Measurements from ENCODE around the gene METTL27. TPM values are rescaled to one million over a fixed set of nuclear protein-coding genes. Genes with fewer than 3 reads are reported as not detected.

Gene METTL27
- total RNA-seq, result 1 to 10 TPM in 4 of 5 donors, under 1 TPM in 1; 0.45 to 7.2 (median 1.8) TPM
- total RNA-seq (2013), result 1.5 TPM
- total RNA-seq, result 0 to 6.1 (median 0.69) reads per million in 29 experiments

- peak; percentile 99 to 100 (median 100) for ATAC-seq (replicated peaks in 1 of 4)
- Histone ChIP-seq H3K9me3 (no peaks in the 10 kb centered on the region), H3K27me3 (replicated peaks in 1 of 2; ENCODE audit: control insufficient read depth in 2 of 2, extremely low read depth in 1 of 2, insufficient read depth in 2 of 2, low read length in 1 of 2) (peaks cover 0 to 10% of the 10 kb centered on the region in 2 experiments), H3K27ac (ENCODE audit: low read length) (no peak within 1 kb of the TSS), H3K4me1 (ENCODE audit: control insufficient read depth in 1 of 2, extremely low read depth in 1 of 2, insufficient read depth in 2 of 2, low read length in 2 of 2) (peaks cover 0 to 21% of the 10 kb centered on the region in 2 experiments), H3K4me3 (ENCODE audit: control insufficient read depth in 1 of 2, extremely low read depth in 1 of 2, low read length in 1 of 2) (peak within 1 kb of the TSS; percentile 57 to 60), H3K36me3 (ENCODE audit: control insufficient read depth in 2 of 2, extremely low read depth in 1 of 2, insufficient read depth in 1 of 2, low read length in 1 of 2) (no peaks in the 10 kb centered on the region)
- WGBS (ENCODE audit: insufficient coverage), result 15% methylated on average over 27 of the region's 45 CpGs
- POLR2A ChIA-PET, result interaction anchor here (0.6 to 0.7 kb wide), 5 partner anchors 14 to 328 kb away, joined by 3 to 5 read pairs (median 3); no protein-coding TSS in a partner anchor
- H3K36me3 Mint-ChIP-seq, result no peaks in the 10 kb centered on the region
- no peaks in the 10 kb centered on the region for H3K27me3 Mint-ChIP-seq
- H3K27ac Mint-ChIP-seq, result peak within 1 kb of the TSS; percentile 63 to 82
- peak; percentile 74 to 91 (median 87) for DNase-seq
- H3K4me1 Mint-ChIP-seq, result peaks cover 7 to 14% (median 11%) of the 10 kb centered on the region in 3 donors
- H3K9me3 Mint-ChIP-seq, result no peaks in the 10 kb centered on the region
- peak within 1 kb of the TSS; percentile 81 to 86 (median 84) for H3K4me3 Mint-ChIP-seq
- CTCF ChIA-PET, result interaction anchor here (0.6 to 1.5 kb wide), 4 partner anchors 12 to 264 kb away, joined by 3 to 8 read pairs (median 4); partner anchors contain the start of gene TBL2 (in 1 of the 2)
These were observed at the start of gene METTL27 for GRCh38 chr7:73842067-73842976. METTL27 (minus strand) TSS chr7:73842516; CDS start chr7:73842140, 376 bp downstream.

DNA sequence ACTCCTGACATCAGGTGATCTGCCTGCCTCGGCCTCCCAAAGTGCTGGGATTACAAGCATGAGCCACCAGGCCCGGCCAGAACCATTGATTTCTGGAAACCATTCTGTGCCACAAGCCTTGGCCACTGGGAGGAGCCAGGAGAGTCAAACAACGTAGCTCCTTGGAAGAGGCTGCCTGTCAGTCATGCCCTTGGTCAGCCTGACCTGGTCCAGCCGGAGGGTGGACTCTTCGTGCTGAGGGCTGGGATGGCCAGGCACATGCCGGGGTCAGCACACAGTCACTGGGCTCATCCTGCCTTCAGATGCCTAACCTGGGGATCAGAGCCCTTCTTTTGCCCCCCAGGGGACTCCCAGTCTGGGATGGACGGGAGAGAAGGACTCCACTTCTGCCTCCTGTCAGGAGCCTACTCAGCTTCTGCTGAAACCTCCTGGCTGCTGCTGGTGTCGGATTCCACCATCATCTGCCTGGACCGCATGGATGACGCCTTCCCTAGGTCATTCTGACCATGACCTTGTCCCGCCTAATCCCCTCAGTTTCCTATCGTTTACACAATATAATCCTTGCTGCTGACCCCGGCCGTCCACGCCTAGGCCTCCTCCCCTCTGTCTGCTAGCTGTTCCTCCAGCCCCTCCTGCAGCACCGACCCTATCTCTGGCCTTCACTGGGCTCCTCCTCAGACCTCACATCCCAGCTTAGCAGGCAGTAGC is 49.0 kb upstream of the METTL27 start:
- 81% methylated on average over 16 of the region's 16 CpGs for WGBS (ENCODE audit: insufficient coverage)
- CTCF ChIA-PET, result interaction anchor here in 1 of 2 donors (0.5 kb wide), 1 partner anchor 664 kb away, joined by 4 read pairs; no protein-coding TSS in a partner anchor
- H3K27ac Mint-ChIP-seq, result no peak overlapping the region

DNA sequence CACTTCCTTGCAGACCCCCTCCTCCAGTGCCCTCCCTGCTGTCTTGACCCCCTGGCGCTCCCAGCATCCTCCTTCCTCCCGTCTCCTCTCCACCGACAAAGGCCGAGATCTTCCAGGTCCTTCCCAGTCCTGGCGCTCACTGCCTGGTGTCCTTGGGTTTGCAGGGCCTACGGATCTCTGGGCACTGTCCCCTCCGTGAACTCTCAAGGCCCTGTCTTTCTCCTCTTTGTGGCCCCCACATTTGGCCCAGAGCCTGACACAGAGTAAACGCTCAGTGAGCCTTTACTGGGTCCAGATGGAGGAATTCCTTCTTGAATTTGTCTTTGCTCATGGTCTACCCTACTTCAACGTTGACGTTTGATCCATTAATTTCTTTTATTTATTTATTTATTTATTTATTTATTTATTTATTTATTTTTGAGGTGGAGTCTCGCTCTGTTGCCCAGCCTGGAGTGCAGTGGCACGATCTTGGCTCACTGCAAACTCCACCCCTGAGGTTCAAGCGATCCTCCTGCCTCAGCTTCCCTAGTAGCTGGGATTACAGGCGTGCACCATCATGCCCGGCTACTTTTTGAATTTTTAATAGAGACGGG is 48.3 kb upstream of the METTL27 start:
- Histone ChIP-seq H3K27me3 (replicated peaks in 1 of 2; ENCODE audit: control insufficient read depth in 2 of 2, extremely low read depth in 1 of 2, insufficient read depth in 2 of 2, low read length in 1 of 2) (peaks cover 0 to 53% of the 10 kb centered on the region in 2 experiments), H3K9me3 (no peaks in the 10 kb centered on the region), H3K4me1 (ENCODE audit: control insufficient read depth in 1 of 2, extremely low read depth in 1 of 2, insufficient read depth in 2 of 2, low read length in 2 of 2) (no peaks in the 10 kb centered on the region), H3K36me3 (ENCODE audit: control insufficient read depth in 2 of 2, extremely low read depth in 1 of 2, insufficient read depth in 1 of 2, low read length in 1 of 2) (no peaks in the 10 kb centered on the region), H3K4me3 (ENCODE audit: control insufficient read depth in 1 of 2, extremely low read depth in 1 of 2, low read length in 1 of 2) (no peak overlapping the region), H3K27ac (ENCODE audit: low read length) (no peak overlapping the region)
- no peak overlapping the region for H3K27ac Mint-ChIP-seq
- no peak for ATAC-seq (replicated peaks in 1 of 4)
- H3K27me3 Mint-ChIP-seq, result peaks cover 17 to 27% of the 10 kb centered on the region in 2 donors
- ChIA-PET CTCF (interaction anchor here in 1 of 2 donors (0.5 kb wide), 1 partner anchor 665 kb away, joined by 4 read pairs; no protein-coding TSS in a partner anchor), POLR2A (no interaction called here)
- DNase-seq, result no peak
- no peaks in the 10 kb centered on the region for H3K36me3 Mint-ChIP-seq
- peaks cover 2 to 5% (median 5%) of the 10 kb centered on the region in 3 donors for H3K4me1 Mint-ChIP-seq
- peaks cover 0 to 2% (median 0%) of the 10 kb centered on the region in 3 donors for H3K9me3 Mint-ChIP-seq
- 90% methylated on average over 12 of the region's 16 CpGs for WGBS (ENCODE audit: insufficient coverage)
- H3K4me3 Mint-ChIP-seq, result no peak overlapping the region

More for the DNA sequence above, 49.0 kb upstream of the METTL27 start:
- DNase-seq, result no peak
- no peaks in the 10 kb centered on the region for H3K9me3 ChIP-seq
- peaks cover 0 to 49% of the 10 kb centered on the region in 2 experiments for H3K27me3 ChIP-seq (replicated peaks in 1 of 2; ENCODE audit: control insufficient read depth in 2 of 2, extremely low read depth in 1 of 2, insufficient read depth in 2 of 2, low read length in 1 of 2)
- H3K4me1 Mint-ChIP-seq, result peaks cover 2 to 5% (median 5%) of the 10 kb centered on the region in 3 donors
- H3K27me3 Mint-ChIP-seq, result peaks cover 16 to 20% of the 10 kb centered on the region in 2 donors
- H3K27ac ChIP-seq (ENCODE audit: low read length), result no peak overlapping the region
- H3K36me3 Mint-ChIP-seq, result no peaks in the 10 kb centered on the region
- no peak for ATAC-seq (replicated peaks in 1 of 4)
- no peaks in the 10 kb centered on the region for H3K36me3 ChIP-seq (ENCODE audit: control insufficient read depth in 2 of 2, extremely low read depth in 1 of 2, insufficient read depth in 1 of 2, low read length in 1 of 2)
- H3K4me3 ChIP-seq (ENCODE audit: control insufficient read depth in 1 of 2, extremely low read depth in 1 of 2, low read length in 1 of 2), result no peak overlapping the region
- peaks cover 0 to 6% (median 4%) of the 10 kb centered on the region in 3 donors for H3K9me3 Mint-ChIP-seq
- H3K4me3 Mint-ChIP-seq, result no peak overlapping the region
- POLR2A ChIA-PET, result no interaction called here
- H3K4me1 ChIP-seq (ENCODE audit: control insufficient read depth in 1 of 2, extremely low read depth in 1 of 2, insufficient read depth in 2 of 2, low read length in 2 of 2), result no peaks in the 10 kb centered on the region

- Histone ChIP-seq H3K27me3 (replicated peaks in 1 of 2; ENCODE audit: control insufficient read depth in 2 of 2, extremely low read depth in 1 of 2, insufficient read depth in 2 of 2, low read length in 1 of 2) (peaks cover 0 to 43% of the 10 kb centered on the region in 2 experiments), H3K27ac (ENCODE audit: low read length) (no peak overlapping the region), H3K9me3 (no peaks in the 10 kb centered on the region), H3K36me3 (ENCODE audit: control insufficient read depth in 2 of 2, extremely low read depth in 1 of 2, insufficient read depth in 1 of 2, low read length in 1 of 2) (no peaks in the 10 kb centered on the region), H3K4me1 (ENCODE audit: control insufficient read depth in 1 of 2, extremely low read depth in 1 of 2, insufficient read depth in 2 of 2, low read length in 2 of 2) (no peaks in the 10 kb centered on the region), H3K4me3 (ENCODE audit: control insufficient read depth in 1 of 2, extremely low read depth in 1 of 2, low read length in 1 of 2) (no peak overlapping the region)
- peaks cover 2 to 5% (median 5%) of the 10 kb centered on the region in 3 donors for H3K4me1 Mint-ChIP-seq
- no peak overlapping the region for H3K4me3 Mint-ChIP-seq
- no peaks in the 10 kb centered on the region for H3K36me3 Mint-ChIP-seq
- ATAC-seq (replicated peaks in 1 of 4), result no peak
- peaks cover 19 to 33% of the 10 kb centered on the region in 2 donors for H3K27me3 Mint-ChIP-seq
- H3K27ac Mint-ChIP-seq, result no peak overlapping the region
- POLR2A ChIA-PET, result interaction anchor here in 1 of 2 donors (0.6 kb wide), 1 partner anchor 515 kb away, joined by 3 read pairs; no protein-coding TSS in a partner anchor
- CTCF ChIA-PET, result no interaction called here
- no peak for DNase-seq
- no peaks in the 10 kb centered on the region for H3K9me3 Mint-ChIP-seq
- WGBS (ENCODE audit: insufficient coverage), result 73% methylated on average over 4 of the region's 6 CpGs
These were observed 46.6 kb upstream of the METTL27 start for GRCh38 chr7:73888959-73889358.

DNA sequence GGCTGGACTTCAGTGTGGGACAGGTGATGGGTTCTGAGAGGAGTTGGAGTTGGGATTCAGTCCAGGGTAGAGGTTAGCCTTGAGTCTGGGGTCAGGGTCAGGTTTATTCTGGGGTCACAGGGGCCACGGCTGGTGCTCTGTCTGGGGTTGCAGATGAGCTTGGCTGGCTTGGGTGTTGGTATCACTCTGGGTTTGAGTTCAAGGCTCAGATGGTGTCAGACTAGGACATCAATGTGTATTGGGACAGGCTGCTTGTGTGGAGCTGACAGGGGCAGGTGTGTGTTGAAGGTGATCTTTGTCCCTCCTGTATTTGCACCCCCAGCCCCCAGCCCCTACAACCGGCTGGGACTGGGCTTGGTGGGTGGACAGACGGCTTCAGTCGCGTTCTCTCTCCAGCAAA is 45.4 kb upstream of the METTL27 start:
- Histone ChIP-seq H3K27me3 (replicated peaks in 1 of 2; ENCODE audit: control insufficient read depth in 2 of 2, extremely low read depth in 1 of 2, insufficient read depth in 2 of 2, low read length in 1 of 2) (peaks cover 0 to 38% of the 10 kb centered on the region in 2 experiments), H3K4me1 (ENCODE audit: control insufficient read depth in 1 of 2, extremely low read depth in 1 of 2, insufficient read depth in 2 of 2, low read length in 2 of 2) (no peaks in the 10 kb centered on the region), H3K9me3 (no peaks in the 10 kb centered on the region), H3K27ac (ENCODE audit: low read length) (no peak overlapping the region), H3K36me3 (ENCODE audit: control insufficient read depth in 2 of 2, extremely low read depth in 1 of 2, insufficient read depth in 1 of 2, low read length in 1 of 2) (no peaks in the 10 kb centered on the region), H3K4me3 (ENCODE audit: control insufficient read depth in 1 of 2, extremely low read depth in 1 of 2, low read length in 1 of 2) (no peak overlapping the region)
- H3K36me3 Mint-ChIP-seq, result no peaks in the 10 kb centered on the region
- peak overlapping the region in 1 of 2 donors; percentile 19 for H3K27ac Mint-ChIP-seq
- H3K4me1 Mint-ChIP-seq, result peaks cover 2 to 5% (median 5%) of the 10 kb centered on the region in 3 donors
- peaks cover 19 to 37% of the 10 kb centered on the region in 2 donors for H3K27me3 Mint-ChIP-seq
- no peaks in the 10 kb centered on the region for H3K9me3 Mint-ChIP-seq
- ATAC-seq (replicated peaks in 1 of 4) (no peak), DNase-seq (no peak)
- 88% methylated on average over 1 of the region's 5 CpGs for WGBS (ENCODE audit: insufficient coverage)
- ChIA-PET POLR2A (no interaction called here), CTCF (no interaction called here)
- H3K4me3 Mint-ChIP-seq, result no peak overlapping the region

Data from T-cell (primary cell).